ENCODE results near the gene SMARCC2. TPM values are rescaled to one million over a fixed set of nuclear protein-coding genes. Genes with fewer than 3 reads are reported as not detected.

The SMARCC2 gene
- total RNA-seq, 1 experiment from 2014 or later: 129 TPM

DNA sequence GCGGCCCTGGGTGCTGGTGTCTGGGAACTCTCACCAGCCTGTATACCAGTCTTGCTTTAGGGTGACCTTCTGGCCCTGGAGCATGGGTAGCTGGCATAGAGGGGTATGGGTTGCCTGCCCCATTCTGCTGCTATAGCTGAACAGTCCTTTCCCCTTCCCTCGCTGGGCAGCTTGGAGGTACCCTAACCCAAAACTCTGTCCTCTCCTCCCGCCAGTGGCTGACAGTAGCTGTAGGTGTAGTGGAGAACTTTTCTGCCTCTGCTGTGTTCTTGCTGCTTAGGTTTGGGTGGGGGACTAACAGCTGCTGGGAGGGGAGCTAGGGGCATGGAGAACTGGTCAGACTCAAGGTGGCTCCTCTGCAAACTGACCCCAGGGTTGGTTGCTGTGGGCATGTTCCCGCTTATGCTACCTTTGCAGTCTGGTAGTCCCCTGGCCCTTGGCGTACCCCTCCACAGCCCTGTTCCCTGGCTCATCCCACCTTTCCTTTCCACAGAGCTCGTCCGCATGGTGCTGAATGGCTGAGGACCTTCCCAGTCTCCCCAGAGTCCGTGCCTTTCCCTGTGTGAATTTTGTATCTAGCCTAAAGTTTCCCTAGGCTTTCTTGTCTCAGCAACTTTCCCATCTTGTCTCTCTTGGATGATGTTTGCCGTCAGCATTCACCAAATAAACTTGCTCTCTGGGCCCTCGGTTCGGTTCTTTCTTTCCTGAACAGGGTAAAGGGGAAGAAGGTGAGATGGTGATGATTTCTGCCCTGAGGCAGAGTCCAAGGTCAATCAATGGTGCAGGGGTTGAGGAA is 28.2 kb downstream of the SMARCC2 start:
- H3K4me1 ChIP-seq (ENCODE audit: control insufficient read depth, insufficient read depth, low read length): peaks cover 20% of the 10 kb centered on the region
- DNase-seq (ENCODE audit: low read depth, low spot score): no peak
- peaks cover 2% of the 10 kb centered on the region; the same call in 1 of the 2 replicates for H3K36me3 ChIP-seq (ENCODE audit: control insufficient read depth, insufficient read depth, low read length)
- no TSS peak for BruUV-seq (replicated peaks)
- no peaks in the 10 kb centered on the region for H3K9me3 ChIP-seq (ENCODE audit: control insufficient read depth, insufficient read depth, low read depth, low read length)
- ChIA-PET POLR2A (no interaction called here), CTCF (interaction anchor here (0.5 to 1.3 kb wide), 2 partner anchors 43 to 72 kb away, joined by 3 to 5 read pairs; partner anchors contain the start of gene ZC3H10)
- no peak for ATAC-seq
- no peaks in the 10 kb centered on the region for H3K27me3 ChIP-seq (ENCODE audit: control insufficient read depth, insufficient read depth, low read length)
- TF ChIP-seq, protein P1, sequence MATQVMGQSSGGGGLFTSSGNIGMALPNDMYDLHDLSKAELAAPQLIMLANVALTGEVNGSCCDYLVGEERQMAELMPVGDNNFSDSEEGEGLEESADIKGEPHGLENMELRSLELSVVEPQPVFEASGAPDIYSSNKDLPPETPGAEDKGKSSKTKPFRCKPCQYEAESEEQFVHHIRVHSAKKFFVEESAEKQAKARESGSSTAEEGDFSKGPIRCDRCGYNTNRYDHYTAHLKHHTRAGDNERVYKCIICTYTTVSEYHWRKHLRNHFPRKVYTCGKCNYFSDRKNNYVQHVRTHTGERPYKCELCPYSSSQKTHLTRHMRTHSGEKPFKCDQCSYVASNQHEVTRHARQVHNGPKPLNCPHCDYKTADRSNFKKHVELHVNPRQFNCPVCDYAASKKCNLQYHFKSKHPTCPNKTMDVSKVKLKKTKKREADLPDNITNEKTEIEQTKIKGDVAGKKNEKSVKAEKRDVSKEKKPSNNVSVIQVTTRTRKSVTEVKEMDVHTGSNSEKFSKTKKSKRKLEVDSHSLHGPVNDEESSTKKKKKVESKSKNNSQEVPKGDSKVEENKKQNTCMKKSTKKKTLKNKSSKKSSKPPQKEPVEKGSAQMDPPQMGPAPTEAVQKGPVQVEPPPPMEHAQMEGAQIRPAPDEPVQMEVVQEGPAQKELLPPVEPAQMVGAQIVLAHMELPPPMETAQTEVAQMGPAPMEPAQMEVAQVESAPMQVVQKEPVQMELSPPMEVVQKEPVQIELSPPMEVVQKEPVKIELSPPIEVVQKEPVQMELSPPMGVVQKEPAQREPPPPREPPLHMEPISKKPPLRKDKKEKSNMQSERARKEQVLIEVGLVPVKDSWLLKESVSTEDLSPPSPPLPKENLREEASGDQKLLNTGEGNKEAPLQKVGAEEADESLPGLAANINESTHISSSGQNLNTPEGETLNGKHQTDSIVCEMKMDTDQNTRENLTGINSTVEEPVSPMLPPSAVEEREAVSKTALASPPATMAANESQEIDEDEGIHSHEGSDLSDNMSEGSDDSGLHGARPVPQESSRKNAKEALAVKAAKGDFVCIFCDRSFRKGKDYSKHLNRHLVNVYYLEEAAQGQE (IDR thresholded peaks at IDR 0.05; ENCODE audit: insufficient read depth in 1 of 2, low read depth in 2 of 2, low read length in 1 of 2): no peak
- TF ChIP-seq POLR2AphosphoS5 (IDR thresholded peaks at IDR 0.05; ENCODE audit: low read depth, low read length) (no peak; the same call in 1 of the 2 replicates), SIN3A (IDR thresholded peaks at IDR 0.05; ENCODE audit: borderline replicate concordance, insufficient read depth, low read depth, low read length) (no peak), TCF7L2 (IDR thresholded peaks at IDR 0.05; ENCODE audit: low read depth, low read length) (no peak)
- TF ChIP-seq, protein P2, sequence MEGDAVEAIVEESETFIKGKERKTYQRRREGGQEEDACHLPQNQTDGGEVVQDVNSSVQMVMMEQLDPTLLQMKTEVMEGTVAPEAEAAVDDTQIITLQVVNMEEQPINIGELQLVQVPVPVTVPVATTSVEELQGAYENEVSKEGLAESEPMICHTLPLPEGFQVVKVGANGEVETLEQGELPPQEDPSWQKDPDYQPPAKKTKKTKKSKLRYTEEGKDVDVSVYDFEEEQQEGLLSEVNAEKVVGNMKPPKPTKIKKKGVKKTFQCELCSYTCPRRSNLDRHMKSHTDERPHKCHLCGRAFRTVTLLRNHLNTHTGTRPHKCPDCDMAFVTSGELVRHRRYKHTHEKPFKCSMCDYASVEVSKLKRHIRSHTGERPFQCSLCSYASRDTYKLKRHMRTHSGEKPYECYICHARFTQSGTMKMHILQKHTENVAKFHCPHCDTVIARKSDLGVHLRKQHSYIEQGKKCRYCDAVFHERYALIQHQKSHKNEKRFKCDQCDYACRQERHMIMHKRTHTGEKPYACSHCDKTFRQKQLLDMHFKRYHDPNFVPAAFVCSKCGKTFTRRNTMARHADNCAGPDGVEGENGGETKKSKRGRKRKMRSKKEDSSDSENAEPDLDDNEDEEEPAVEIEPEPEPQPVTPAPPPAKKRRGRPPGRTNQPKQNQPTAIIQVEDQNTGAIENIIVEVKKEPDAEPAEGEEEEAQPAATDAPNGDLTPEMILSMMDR (IDR thresholded peaks at IDR 0.05): no peak
- intact Hi-C loops (cut with micrococcal nuclease; ENCODE audit: unreplicated experiment): no loop called here
- peak overlapping the region; percentile 74 to 78; a peak in 3 of 4 replicates for H3K4me3 ChIP-seq (ENCODE audit: low read depth in 2 of 2, low read length in 2 of 2)
- peak overlapping the region; percentile 35; the same call in 1 of the 2 replicates for H3K27ac ChIP-seq (ENCODE audit: low read length)
- in situ Hi-C loops (cut with HindIII; ENCODE audit: low pct_unique_long_range_greater_than_20kb, low sequenced_read_pairs): no loop called here

DNA sequence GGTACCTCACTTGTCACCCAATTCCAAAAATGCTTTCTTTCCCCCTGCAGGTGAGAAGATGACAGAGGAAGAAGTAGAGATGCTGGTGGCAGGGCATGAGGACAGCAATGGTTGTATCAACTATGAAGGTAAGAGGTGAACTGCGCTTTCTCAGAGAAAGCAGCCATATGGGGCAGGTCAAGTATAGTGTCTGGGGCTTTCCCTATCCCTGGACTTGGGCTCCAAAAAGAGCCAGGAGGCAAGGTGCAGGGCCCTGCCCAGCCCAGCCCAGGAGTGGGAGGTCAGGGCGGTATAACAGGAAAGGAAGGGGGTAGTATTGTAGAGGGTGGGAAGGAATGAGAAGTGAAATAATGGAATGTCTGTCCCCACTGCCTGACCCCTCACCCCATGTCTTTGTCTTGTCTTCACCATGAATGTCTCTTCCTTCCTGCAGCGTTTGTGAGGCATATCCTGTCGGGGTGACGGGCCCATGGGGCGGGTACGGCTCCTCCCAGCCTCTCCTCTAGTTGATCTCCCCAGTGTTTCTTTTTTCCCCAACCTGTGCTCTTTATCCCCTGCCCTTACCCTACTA is 29.0 kb downstream of the SMARCC2 start:
- TF ChIP-seq, protein P1 (IDR thresholded peaks at IDR 0.05; ENCODE audit: insufficient read depth in 1 of 2, low read depth in 2 of 2, low read length in 1 of 2): no peak
- TF ChIP-seq TCF7L2 (IDR thresholded peaks at IDR 0.05; ENCODE audit: low read depth, low read length) (no peak), POLR2AphosphoS5 (IDR thresholded peaks at IDR 0.05; ENCODE audit: low read depth, low read length) (peak; percentile 46)
- intact Hi-C loops (cut with micrococcal nuclease; ENCODE audit: unreplicated experiment) (no loop called here), in situ Hi-C loops (cut with HindIII; ENCODE audit: low pct_unique_long_range_greater_than_20kb, low sequenced_read_pairs) (no loop called here)
- Histone ChIP-seq H3K4me1 (ENCODE audit: control insufficient read depth, insufficient read depth, low read length) (peaks cover 20% of the 10 kb centered on the region), H3K27me3 (ENCODE audit: control insufficient read depth, insufficient read depth, low read length) (no peaks in the 10 kb centered on the region), H3K36me3 (ENCODE audit: control insufficient read depth, insufficient read depth, low read length) (peaks cover 2% of the 10 kb centered on the region; the same call in 1 of the 2 replicates), H3K9me3 (ENCODE audit: control insufficient read depth, insufficient read depth, low read depth, low read length) (no peaks in the 10 kb centered on the region), H3K4me3 (ENCODE audit: low read depth in 2 of 2, low read length in 2 of 2) (peak overlapping the region; percentile 74 to 78), H3K27ac (ENCODE audit: low read length) (peak overlapping the region; percentile 88)
- ChIA-PET CTCF (no interaction called here), POLR2A (no interaction called here)
- ATAC-seq: no peak
- no TSS peak for BruUV-seq (replicated peaks)
- DNase-seq (ENCODE audit: low read depth, low spot score): no peak

Data from Panc1 (cell line).